Fibroblast of pulmonary artery (primary cell): ENCODE measurements around the gene NPY.
A peak's percentile ranks its signal among the peaks of the same experiment; 100 is the strongest.

ENCODE experiments used
- DNase-seq: peaks from one replicate; pipeline ENCODE4 v3.0.0-alpha.2; 2010; ENCODE audit warnings: low read depth
- H3K4me3 ChIP-seq: replicated peaks from 2 replicates; pipeline ENCODE4 v1.5.1; 2011; ENCODE audit warnings: low read depth, mild to moderate bottlenecking, control low read depth, low read length, moderate library complexity
- CTCF ChIP-seq: IDR thresholded peaks from 2 replicates; pipeline ENCODE4 v1.5.1; 2011; ENCODE audit warnings: mild to moderate bottlenecking, control low read depth, low read length, inconsistent platforms; ENCODE audit errors: missing control alignments

Gene NPY

GRCh38 chr7:24312588-24312987 lies 28.6 kb downstream of the NPY start:
- no peak overlapping the region for H3K4me3 ChIP-seq
- TF ChIP-seq CTCF, result no peak
- DNase-seq, result no peak

- DNase-seq, result no peak
- H3K4me3 ChIP-seq, result no peak overlapping the region
- TF ChIP-seq CTCF, result no peak
Measured at GRCh38 chr7:24313777-24314176, 29.8 kb downstream of the NPY start.

- DNase-seq, result no peak
- TF ChIP-seq CTCF, result no peak
- H3K4me3 ChIP-seq, result no peak overlapping the region
Measured at GRCh38 chr7:24316340-24316739, 32.4 kb downstream of the NPY start.

GRCh38 chr7:24318326-24318725 lies 34.3 kb downstream of the NPY start:
- DNase-seq, result peak; percentile 7
- TF ChIP-seq CTCF, result peak; percentile 4
- H3K4me3 ChIP-seq, result no peak overlapping the region

GRCh38 chr7:24319209-24319608 lies 35.2 kb downstream of the NPY start:
- TF ChIP-seq CTCF, result no peak
- no peak overlapping the region for H3K4me3 ChIP-seq
- no peak for DNase-seq

GRCh38 chr7:24323961-24324480 lies 40.0 kb downstream of the NPY start:
- H3K4me3 ChIP-seq, result no peak overlapping the region
- no peak for DNase-seq
- TF ChIP-seq CTCF, result no peak

GRCh38 chr7:24325708-24326107 lies 41.7 kb downstream of the NPY start:
- no peak for DNase-seq

More at GRCh38 chr7:24325708-24326107, 41.7 kb downstream of the NPY start:
- H3K4me3 ChIP-seq, result no peak overlapping the region
- no peak for TF ChIP-seq CTCF
